HUES64 (cell line): ENCODE data around the gene DTD1.
A peak's percentile ranks its signal among the peaks of the same experiment; 100 is the strongest.

Source experiments
- H3K27ac ChIP-seq: 2 replicates; pipeline ENCODE4 v1.7.0; 2013; ENCODE audit warnings: low read depth, low read length, inconsistent platforms
- H3K27me3 ChIP-seq: 2 replicates; pipeline ENCODE4 v1.6.1; 2013; ENCODE audit warnings: mild to moderate bottlenecking, low read length; ENCODE audit not compliant: insufficient read depth
- H3K36me3 ChIP-seq: 2 replicates; pipeline ENCODE4 v1.6.1; 2013; ENCODE audit warnings: mild to moderate bottlenecking, low read length; ENCODE audit not compliant: insufficient read depth
- H3K4me1 ChIP-seq: 2 replicates; pipeline ENCODE4 v1.6.1; 2013; ENCODE audit warnings: mild to moderate bottlenecking, low read length, moderate library complexity; ENCODE audit not compliant: insufficient read depth
- H3K4me3 ChIP-seq: 2 replicates; pipeline ENCODE4 v1.5.1; 2013; ENCODE audit warnings: mild to moderate bottlenecking, low read length, moderate library complexity
- H3K9ac ChIP-seq: 2 replicates; pipeline ENCODE4 v1.6.1; 2013; ENCODE audit warnings: mild to moderate bottlenecking, low read depth, low read length
- H3K9me3 ChIP-seq: 2 replicates; pipeline ENCODE4 v1.6.1; 2013; ENCODE audit warnings: low read depth, low read length; ENCODE audit not compliant: insufficient read depth
- WGBS: fragments of 150-250, 120-280 bp; methylation state at CpG from one replicate; pipeline ENCODE4 v1.1.7; 2013; ENCODE audit warnings: missing lambda C conversion rate; 5-methylcytosine and 5-hydroxymethylcytosine counted together

The DTD1 gene

DNA sequence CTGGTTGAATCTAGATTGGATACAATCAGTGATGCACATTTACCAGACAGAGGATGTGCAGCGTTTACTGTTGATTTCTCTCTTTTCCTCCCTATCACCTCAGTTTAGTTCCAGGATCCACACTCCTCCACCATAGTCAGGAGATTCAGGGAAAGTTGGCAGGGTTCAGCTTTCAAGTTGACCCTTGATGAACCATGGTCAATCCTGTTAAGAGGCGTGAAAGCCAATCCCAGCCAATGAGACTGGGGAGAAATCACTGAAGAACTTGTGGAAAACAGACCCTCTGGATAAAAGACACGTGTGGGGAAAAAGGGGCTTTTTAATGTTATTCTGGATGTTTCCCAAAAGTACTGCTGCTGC lies 206.6 kb downstream of the DTD1 start:
- peak overlapping the region; percentile 82 for H3K4me3 ChIP-seq
- 90% methylated on average over 3 of the region's 3 CpGs for WGBS
- peak overlapping the region; percentile 75 for H3K9ac ChIP-seq
- peaks cover 29% of the 10 kb centered on the region for H3K27me3 ChIP-seq
- no peaks in the 10 kb centered on the region for H3K36me3 ChIP-seq
- no peak overlapping the region for H3K27ac ChIP-seq
- no peaks in the 10 kb centered on the region for H3K9me3 ChIP-seq
- H3K4me1 ChIP-seq: no peaks in the 10 kb centered on the region

DNA sequence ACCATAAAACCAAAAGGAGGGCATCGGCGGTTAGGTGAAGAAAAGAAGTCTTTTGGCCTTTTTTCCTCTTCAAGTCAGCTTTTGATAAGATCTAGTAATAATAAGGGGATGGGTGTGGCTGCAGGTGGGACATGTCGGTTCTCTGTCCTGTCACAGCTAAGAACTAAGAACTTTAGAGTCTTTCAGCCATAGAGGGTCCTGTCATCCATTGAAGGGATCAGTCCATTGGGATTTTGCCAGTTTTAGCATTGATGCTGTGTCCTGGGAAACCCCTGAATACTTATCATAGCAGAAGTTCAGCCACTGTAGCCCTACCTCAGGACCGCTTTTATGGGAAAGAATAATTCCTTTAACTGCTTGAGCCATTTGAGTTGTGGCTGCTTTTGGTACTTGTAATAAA lies 207.5 kb downstream of the DTD1 start:
- Histone ChIP-seq H3K9me3 (no peaks in the 10 kb centered on the region), H3K36me3 (no peaks in the 10 kb centered on the region), H3K4me1 (no peaks in the 10 kb centered on the region), H3K27ac (no peak overlapping the region), H3K9ac (no peak overlapping the region), H3K4me3 (no peak overlapping the region), H3K27me3 (peaks cover 20% of the 10 kb centered on the region)
- WGBS: 94% methylated on average over 4 of the region's 4 CpGs

DNA sequence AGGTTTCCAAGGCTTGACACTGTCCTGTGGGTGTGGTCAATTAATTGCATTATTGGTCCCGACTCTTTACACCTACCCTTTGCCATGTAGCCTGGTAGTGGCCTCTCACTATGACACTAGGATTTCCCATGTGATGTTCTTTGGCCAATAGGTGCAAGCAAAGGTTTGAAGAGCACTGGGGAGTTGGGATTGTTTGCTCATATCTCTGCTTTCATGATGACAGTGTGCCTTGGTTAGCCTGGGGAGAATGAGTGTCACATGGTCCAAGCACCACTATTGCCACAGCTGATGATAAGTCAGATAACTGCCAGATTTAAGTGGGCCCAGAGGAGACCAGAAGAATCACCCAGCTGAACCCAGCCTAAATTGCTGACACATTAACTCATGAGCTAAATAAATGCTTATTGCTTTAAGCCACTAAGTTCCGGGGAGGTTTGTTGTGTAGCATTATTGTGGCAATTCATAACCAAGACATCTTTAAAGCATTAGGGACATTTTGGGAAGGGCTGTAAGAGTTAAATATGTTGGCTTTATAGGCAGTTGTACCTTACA lies 208.5 kb downstream of the DTD1 start:
- H3K4me3 ChIP-seq: no peak overlapping the region
- H3K27ac ChIP-seq: no peak overlapping the region
- H3K9me3 ChIP-seq: no peaks in the 10 kb centered on the region
- H3K4me1 ChIP-seq: no peaks in the 10 kb centered on the region
- peaks cover 10% of the 10 kb centered on the region for H3K27me3 ChIP-seq
- H3K36me3 ChIP-seq: no peaks in the 10 kb centered on the region
- no peak overlapping the region for H3K9ac ChIP-seq
- WGBS: 100% methylated on average over 2 of the region's 2 CpGs

GRCh38 chr20:18801516-18801915 lies 213.7 kb downstream of the DTD1 start:
- Histone ChIP-seq H3K4me1 (no peaks in the 10 kb centered on the region), H3K9me3 (no peaks in the 10 kb centered on the region), H3K36me3 (no peaks in the 10 kb centered on the region), H3K27ac (no peak overlapping the region), H3K27me3 (0 out of 2 replicates have a peak, but pooled peaks cover 4% of the 10 kb centered on the region), H3K4me3 (no peak overlapping the region), H3K9ac (no peak overlapping the region)
- 93% methylated on average over 2 of the region's 2 CpGs for WGBS

GRCh38 chr20:18802012-18802634 lies 214.3 kb downstream of the DTD1 start:
- 88% methylated on average over 7 of the region's 7 CpGs for WGBS
- Histone ChIP-seq H3K4me3 (no peak overlapping the region), H3K27ac (no peak overlapping the region), H3K4me1 (no peaks in the 10 kb centered on the region), H3K36me3 (no peaks in the 10 kb centered on the region), H3K9ac (no peak overlapping the region), H3K27me3 (0 out of 2 replicates have a peak, but pooled peaks cover 4% of the 10 kb centered on the region), H3K9me3 (no peaks in the 10 kb centered on the region)

DNA sequence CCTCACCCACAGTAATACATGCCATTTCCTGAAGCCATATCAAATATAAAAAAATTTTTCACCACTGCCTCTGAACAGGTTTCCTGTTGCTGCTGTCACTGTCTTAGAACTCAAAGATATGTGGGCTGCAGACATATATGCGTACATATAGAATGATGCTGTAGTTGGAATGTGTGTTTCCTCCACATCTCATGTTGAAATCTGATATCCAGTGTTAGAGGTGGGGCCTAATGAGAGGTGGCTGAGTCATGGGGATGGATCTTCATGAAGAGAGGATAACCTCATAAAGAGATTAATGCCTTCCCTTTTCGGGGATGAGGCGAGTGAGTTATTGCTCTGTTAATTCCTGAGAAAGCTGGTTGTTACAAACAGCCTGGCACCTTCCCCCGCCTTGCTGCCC lies 218.0 kb downstream of the DTD1 start:
- no peak overlapping the region for H3K27ac ChIP-seq
- 94% methylated on average over 4 of the region's 4 CpGs for WGBS
- no peaks in the 10 kb centered on the region for H3K4me1 ChIP-seq
- H3K27me3 ChIP-seq: no peaks in the 10 kb centered on the region
- H3K36me3 ChIP-seq: no peaks in the 10 kb centered on the region
- no peak overlapping the region for H3K4me3 ChIP-seq
- H3K9me3 ChIP-seq: no peaks in the 10 kb centered on the region
- H3K9ac ChIP-seq: no peak overlapping the region

GRCh38 chr20:18808712-18809111 lies 220.9 kb downstream of the DTD1 start:
- H3K27me3 ChIP-seq: no peaks in the 10 kb centered on the region
- H3K36me3 ChIP-seq: no peaks in the 10 kb centered on the region
- no peak overlapping the region for H3K4me3 ChIP-seq
- H3K9me3 ChIP-seq: no peaks in the 10 kb centered on the region
- 67% methylated on average over 3 of the region's 3 CpGs for WGBS
- no peaks in the 10 kb centered on the region for H3K4me1 ChIP-seq
- no peak overlapping the region for H3K9ac ChIP-seq
- no peak overlapping the region for H3K27ac ChIP-seq

DNA sequence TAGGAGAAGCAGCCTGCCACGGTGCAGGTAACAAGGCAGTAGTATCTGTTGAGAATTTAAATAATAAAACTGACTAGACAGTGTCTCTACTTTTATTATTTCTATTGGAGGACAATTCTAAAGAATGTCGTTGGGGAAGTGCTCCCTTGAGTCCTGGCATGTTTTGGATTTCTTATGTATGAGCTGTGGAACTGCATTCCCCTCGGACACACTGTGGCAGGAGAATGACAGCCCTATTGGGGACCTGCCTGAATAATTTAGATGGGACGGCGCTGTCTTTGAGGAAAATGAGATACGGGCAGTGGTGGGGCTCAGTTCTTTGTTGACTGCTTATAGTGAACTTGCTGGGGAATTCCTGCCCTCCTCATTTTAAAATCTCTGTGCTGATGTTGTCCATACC lies 223.3 kb downstream of the DTD1 start:
- Histone ChIP-seq H3K9ac (no peak overlapping the region), H3K4me3 (no peak overlapping the region), H3K27me3 (no peaks in the 10 kb centered on the region), H3K36me3 (no peaks in the 10 kb centered on the region), H3K4me1 (no peaks in the 10 kb centered on the region), H3K9me3 (no peaks in the 10 kb centered on the region), H3K27ac (no peak overlapping the region)
- WGBS: 92% methylated on average over 6 of the region's 6 CpGs

GRCh38 chr20:18811904-18812303 lies 224.1 kb downstream of the DTD1 start:
- H3K36me3 ChIP-seq: no peaks in the 10 kb centered on the region
- no peaks in the 10 kb centered on the region for H3K27me3 ChIP-seq
- 63% methylated on average over 3 of the region's 3 CpGs for WGBS
- no peaks in the 10 kb centered on the region for H3K4me1 ChIP-seq
- H3K9me3 ChIP-seq: no peaks in the 10 kb centered on the region
- H3K27ac ChIP-seq: no peak overlapping the region
- H3K9ac ChIP-seq: no peak overlapping the region
- no peak overlapping the region for H3K4me3 ChIP-seq

DNA sequence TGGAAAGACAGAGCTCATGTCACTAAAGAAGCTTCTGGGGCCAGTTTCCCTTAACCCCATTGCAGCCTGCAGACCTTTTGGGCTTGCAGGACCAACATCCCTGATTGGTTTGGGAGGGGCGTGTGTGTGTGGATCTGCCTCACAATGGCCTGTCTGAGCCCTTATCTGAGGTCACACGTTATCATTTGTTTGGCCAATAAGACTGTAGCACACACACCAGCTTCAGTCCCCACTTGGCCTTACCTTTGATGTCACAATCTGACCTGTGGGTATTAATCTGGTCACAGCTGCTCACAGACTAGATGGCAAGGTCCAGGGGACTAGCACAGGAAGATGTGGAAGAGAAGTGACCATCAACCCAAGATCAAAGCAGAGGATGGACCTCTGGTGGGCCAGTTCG lies 225.6 kb downstream of the DTD1 start, which contains the start of gene SCP2D1:
SCP2D1 (plus strand) TSS at position 301 of the 400 bp plus-strand sequence; CDS start at position 334, 33 bp downstream.
- Histone ChIP-seq H3K4me3 (no peak within 1 kb of the TSS), H3K4me1 (no peaks in the 10 kb centered on the region)
- WGBS: 75% methylated on average over 3 of the region's 3 CpGs

GRCh38 chr20:18815194-18815942 lies 227.5 kb downstream of the DTD1 start:
- no peaks in the 10 kb centered on the region for H3K9me3 ChIP-seq
- no peaks in the 10 kb centered on the region for H3K4me1 ChIP-seq
- no peak overlapping the region for H3K27ac ChIP-seq
- no peaks in the 10 kb centered on the region for H3K27me3 ChIP-seq
- H3K4me3 ChIP-seq: no peak overlapping the region
- WGBS: 90% methylated on average over 5 of the region's 6 CpGs
- no peaks in the 10 kb centered on the region for H3K36me3 ChIP-seq
- H3K9ac ChIP-seq: no peak overlapping the region

More for the DNA sequence above, 225.6 kb downstream of the DTD1 start, which contains the start of gene SCP2D1:
- no peak within 1 kb of the TSS for H3K9ac ChIP-seq
- H3K27me3 ChIP-seq: no peaks in the 10 kb centered on the region
- H3K9me3 ChIP-seq: no peaks in the 10 kb centered on the region
- no peak within 1 kb of the TSS for H3K27ac ChIP-seq
- no peaks in the 10 kb centered on the region for H3K36me3 ChIP-seq
